Measurements from ENCODE around the gene DDB1.
A peak's percentile ranks its signal among the peaks of the same experiment; 100 is the strongest.

Gene DDB1

DNA sequence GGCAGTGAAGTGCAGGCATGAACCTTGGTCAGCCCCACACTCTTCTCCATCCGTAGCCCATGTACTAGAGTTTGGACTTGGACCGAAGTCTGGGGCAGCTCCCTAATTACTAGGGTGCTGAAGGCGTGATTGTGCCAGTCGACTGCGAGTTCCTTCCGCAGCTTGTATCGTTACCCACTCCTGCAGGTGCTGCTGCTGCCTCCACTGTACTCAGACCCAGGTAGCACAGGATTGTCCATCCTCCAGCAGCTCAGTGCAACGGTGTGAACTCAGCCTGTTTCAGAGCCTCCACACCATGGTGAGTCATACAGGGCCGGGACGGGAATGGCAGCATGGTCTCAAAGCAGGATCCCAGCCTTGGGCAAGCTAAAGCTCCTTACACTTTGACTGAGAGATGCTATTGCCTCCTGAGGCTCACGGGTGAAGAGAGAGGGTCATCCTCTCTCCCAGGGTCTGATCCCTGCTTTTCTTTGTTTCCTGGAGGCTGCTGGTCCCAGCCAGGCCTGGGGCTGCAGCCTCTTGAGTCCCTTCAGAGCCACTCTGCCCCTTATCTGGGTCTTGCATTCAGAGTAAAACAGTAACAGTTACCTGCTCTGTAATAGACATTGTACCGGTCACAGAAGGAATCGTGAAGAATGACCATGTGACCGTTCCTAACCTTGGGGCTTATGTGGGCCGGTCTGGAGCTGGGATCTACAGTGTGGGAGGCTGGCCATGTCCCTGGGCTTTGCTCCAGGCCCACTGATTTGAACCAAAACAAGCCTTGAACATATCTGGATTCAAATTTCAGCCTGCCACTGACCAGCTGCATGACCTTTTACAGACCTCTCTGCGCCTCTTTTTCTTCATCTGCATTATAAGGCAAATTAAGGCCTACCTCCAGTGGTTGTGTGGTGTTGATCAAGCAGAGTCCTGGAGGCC, 1.8 kb upstream of the DDB1 start:
- DNase-seq (ENCODE audit: low read depth), result no peak

DNA sequence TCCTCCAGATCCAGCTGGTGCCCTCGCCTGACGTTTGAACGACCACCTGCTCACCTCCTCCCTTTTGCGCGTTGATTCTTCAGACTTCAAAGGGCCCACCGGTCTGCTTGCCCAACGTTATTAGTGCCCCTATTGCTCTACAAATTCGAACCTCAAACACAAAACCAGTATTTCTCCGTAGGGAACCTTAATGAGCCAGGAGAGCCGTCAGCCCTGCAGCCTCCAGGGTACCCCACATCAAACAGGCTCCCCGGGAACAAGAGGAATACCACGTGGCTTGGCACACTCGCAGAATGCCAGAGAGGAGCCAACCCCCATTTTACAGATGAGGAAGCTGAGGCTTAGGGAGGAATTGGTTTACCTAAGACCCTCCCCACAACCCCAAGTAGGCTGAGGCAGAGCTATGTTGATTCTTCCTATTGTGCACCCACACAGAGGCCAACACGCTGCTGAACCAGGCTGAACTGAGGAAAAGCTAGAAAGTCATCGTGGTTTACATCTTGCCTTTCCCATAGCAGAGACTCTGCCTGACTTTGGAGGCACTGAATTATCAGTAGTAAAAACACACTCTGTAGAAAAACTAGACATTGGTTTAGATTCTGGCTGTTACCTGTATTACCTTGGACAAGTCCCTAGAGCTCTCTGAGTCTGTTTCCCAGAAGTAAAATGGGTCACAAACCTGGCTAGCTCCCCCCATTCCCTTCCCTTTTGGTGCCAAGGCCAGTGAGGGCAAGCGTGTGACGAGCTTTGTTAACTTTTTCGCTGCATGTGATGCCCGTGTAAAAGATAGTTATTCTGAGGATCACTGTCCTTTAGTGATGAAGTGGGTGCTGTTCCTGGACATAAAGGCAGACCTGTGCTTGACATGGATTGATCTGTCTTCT, 887 bp upstream of the DDB1 start:
- no peak for DNase-seq (ENCODE audit: low read depth)

DNA sequence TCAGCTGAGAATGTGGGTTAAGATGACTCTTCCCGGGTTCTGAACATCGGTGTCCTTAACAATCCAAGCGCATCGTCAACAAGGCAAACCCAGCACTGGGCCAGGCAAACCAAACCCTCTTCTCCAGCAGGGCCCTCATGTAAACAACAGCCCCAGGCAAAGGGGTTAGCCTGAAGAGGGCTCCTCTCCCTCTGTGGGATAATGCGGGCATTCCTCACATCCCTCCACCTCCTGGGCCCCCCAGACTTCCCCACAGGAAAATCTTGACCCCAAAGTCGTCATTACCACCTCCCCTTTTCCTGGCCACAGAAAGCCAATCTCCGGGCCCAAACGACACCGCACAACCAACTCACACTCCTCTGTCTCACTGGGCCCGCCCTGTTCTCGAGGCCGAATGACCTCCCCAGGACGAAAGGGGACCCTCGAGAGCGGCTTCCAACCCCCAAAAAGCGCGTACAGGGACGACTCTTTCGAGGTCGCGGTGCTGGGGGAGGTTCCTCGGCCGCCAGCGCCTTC, 566 bp downstream of the DDB1 start:
- no peak for DNase-seq (ENCODE audit: low read depth)

DNA sequence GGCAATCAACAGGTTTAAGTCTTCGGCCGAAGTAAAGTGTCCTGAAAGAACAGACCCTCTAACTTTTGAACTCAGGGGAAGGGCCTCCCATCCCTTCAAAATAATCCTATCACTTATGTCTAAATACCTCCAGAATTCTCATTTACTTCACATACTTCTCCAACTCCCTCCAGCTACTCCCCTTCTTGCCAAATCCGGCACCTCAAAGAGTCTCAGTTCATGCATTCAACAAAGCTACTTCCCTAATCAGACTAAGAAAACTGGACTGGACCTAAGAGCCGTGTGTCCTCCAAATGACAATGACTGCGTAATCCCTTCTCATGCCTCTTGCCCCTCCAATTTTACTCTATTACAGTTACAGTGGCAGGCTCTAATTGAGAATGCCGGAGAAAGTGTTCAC, 1.3 kb downstream of the DDB1 start:
- no peak for DNase-seq (ENCODE audit: low read depth)

DNA sequence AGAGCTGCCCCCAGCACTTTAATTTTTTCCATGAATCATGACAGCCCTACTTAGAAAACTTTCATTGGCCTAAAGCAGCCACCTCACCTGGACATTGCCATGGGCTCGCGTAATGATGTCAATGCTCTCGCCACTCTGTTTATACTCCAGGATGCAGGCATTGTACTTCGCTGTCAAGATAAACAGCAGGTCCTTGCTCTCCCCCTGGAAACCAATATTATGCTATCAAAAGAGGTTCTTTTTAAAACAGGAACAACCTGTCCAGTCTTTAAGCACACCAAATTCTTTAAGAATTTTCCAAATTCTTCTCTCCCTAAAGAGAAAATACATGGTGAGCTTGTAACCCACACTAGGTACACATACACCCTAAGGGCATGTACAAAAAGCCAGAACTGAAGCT, 3.0 kb downstream of the DDB1 start:
- no peak for DNase-seq (ENCODE audit: low read depth)

DNA sequence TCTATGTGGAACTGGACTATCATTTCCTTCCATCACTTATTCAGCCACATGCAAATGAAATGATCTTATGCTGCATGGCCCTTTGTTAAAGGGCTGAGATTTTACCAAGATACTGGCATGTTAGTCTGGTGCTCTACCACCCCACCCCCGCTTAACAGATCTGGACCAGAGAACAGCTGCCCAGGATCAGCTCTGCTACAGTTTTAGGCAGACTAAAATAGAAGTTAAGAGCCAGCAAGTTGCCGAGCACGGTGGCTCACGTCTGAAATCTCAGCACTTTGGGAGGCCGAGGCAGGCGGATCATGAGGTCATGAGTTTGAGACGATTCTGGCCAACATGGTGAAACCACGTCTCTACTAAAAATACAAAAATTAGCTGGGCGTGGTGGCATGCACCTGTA, 4.6 kb downstream of the DDB1 start:
- DNase-seq (ENCODE audit: low read depth), result no peak

DNA sequence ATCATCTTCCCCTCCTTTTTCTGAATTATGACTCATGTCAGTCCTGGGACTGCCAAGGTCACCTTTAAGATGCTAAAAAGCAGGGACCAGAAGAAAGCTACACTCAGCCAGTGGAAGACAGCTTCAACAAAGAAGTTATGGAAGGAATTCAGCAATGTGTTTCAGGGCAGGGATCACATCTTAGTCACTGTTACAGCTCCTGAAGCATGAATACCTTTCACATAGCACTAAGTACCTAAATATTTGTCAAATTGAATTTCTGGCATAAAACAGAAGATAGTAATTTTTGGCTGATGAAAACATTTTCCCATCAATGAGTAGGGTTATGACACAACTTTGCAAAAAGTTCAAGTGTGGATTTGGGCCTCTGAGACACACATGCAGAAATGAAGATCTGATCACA, 5.2 kb downstream of the DDB1 start:
- DNase-seq (ENCODE audit: low read depth), result no peak

DNA sequence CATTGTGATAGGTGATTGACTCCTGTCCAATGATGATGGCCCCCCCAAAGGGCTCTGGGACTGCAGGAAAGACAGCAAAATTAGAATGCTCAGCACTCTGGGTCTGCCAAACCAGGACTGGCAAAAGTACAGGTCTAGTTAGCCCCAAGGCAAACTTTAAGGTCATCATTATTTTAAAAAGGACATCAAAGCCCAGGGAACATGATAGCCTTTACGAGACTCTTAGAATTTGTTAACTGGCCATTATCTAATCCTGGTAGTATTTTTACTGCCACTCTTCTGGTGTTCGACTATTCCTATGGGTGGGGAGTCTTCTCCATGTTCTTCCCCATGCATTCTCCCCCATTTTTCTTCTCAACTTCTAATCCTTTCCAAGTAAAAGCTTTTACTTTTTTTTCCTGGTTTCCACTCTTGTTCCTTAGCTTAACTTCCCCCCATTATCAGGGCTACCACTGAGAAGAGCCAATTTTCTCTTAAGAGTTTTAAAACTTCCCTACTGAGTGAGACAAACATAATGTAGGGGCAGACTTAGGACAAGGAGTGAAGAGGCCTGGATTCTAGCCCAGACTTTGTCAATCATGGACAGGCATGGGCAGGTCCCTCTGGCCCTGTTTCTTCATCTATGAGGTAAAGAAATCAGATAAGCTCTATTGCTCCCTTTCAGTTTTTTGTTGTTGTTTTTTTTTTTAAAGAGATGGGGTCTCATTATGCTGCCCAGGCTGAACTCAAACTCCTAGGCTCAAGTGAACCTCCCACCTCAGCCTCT, 7.1 kb downstream of the DDB1 start:
- DNase-seq (ENCODE audit: low read depth), result no peak

DNA sequence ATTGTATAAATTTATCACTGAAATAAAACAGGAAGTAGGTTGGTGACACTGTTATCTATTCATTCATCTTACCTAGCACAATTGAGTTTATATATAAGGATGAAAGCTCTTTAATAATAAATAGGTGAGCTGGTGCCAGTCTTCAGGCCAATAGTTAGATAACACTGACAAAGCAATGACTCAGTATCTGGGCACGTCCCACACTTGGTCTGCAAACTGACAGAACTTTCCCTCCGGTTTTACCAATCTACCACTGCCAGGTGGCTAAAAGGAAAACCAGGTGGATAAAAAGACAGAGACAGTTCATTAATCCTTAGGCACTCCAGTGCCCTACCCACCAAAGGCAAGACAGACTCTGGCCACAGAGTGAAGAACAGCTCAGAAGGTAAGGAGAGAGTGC, 17.6 kb downstream of the DDB1 start:
- DNase-seq (ENCODE audit: low read depth), result no peak

DNA sequence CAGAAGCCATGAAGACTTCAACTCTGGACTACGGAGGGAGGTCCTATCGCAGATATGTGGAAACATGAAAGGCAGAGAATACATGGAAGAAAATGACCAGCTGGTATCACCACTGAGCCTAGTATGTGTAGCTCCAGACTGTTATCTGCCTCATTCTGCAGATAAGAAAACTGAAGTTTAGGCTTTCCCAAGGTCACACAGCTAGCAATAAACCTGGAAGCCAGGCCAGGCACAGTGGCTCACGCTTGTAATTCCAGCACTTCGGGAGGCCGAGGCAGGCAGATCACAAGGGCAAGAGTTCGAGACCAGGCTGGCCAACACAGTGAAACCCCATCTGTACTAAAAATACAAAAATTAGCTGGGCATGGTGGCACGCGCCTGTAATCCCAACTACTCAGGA, 22.2 kb downstream of the DDB1 start:
- no peak for DNase-seq (ENCODE audit: low read depth)

DNA sequence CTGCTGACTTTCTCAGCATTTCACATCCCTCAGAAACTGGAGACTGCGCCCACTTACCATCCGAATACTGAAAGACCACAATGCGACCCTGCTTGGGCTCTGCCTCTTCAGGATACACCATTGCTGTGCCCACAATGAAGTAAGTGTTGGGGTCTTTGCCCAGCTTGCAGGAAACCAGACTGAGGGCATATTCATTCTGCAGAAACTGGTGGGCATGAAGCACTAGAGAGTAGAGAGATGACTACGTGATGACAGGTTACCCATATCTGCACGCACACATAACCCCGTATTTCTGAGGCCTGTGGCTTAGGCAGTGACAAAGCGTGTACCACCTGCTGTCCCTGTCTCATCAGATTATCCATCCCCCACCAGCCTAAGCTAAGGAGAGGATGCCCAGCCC, 23.2 kb downstream of the DDB1 start:
- DNase-seq (ENCODE audit: low read depth), result no peak

DNA sequence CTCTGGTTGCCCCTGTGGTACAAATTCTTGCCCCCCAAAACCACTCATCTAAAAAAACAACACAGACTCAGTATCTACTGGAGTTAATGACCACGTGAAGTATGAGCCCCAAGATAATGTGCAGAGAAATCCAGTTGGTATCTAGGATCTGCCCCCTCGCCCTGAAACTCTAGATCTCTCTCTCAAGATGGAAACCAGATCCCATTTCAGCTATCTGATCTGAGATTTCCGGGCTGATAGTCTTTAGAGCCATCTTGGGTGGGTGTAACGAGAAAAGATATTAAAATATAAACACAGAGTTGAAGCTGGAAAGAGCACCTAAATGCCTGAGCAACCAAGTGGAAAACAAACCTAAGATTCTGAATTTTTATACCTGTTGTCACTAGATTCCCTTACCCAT, 23.8 kb downstream of the DDB1 start:
- no peak for DNase-seq (ENCODE audit: low read depth)

DNA sequence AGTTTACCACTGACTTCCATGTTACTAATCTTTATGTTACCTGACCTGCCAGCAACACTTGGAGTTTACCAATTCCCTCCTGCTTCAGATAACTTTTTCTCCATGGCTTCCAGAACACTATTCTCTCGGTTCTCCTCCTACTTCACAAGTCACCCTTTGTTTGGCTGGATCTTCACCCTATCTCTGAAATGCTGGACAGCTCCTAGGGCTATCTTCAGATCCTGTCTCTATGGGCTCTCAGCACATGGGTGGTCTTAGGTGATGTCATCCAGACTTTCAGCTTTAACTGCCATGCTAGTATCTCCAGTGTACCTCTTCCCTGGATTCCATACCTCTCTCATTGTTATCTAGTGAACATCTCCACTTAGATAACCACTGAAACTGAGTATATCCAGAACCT, 25.6 kb downstream of the DDB1 start:
- DNase-seq (ENCODE audit: low read depth), result no peak

DNA sequence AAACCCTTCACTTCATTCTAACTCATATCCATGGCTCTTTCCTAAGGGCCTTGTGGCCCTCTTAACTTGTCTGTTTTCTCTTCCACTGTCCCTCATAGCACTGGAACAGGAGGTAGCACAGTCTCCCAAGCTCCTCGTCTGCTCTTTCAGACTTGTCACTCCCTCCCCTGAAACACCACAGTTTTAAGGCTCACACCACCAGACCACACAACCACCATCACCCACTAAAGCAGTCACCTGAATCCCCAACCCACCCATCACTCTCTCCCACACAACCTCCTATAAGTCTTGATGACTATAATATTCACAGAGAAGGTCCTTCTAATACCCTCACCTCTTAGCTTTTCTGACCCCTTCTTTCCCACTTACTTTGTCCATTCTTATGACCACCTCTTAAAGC, 26.7 kb downstream of the DDB1 start:
- DNase-seq (ENCODE audit: low read depth), result no peak

DNA sequence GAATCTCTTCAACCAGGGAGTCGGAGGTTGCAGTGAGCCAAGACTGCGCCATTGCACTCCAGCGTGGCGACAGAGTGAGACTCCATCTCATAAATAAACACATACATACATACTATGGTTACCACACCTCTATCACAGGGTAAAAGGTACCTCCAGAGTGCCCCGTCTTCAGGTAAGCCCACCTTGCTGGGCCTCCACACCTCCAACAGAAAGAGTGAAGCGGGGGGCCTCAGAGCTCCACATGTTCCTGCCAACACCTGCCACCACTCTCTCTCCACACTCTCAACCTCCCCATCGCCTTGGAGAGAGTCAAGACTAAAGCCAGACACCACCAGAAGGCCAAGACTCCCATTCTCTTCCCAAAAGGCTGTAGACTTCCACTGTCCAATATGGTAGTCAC, 27.5 kb downstream of the DDB1 start:
- no peak for DNase-seq (ENCODE audit: low read depth)

DNA sequence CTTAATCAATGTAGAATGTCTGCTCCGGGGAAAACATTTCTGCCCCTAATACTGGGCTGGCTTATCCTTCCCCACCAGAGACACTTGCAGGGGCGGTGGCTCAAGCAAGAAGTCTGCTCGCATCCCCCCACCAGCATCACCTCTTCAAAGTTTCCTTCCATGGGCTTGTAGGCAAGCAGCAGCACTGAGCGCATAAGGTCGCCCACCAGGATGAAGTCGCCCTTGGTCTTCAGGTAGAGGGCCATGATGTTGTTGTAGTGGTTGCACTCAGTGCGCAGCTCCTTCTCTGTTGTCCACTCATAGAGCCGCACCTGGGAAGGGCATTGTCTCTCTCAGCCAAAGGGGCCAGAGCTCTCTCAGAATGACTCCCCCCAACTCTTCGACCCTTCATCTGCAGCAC, 29.2 kb downstream of the DDB1 start:
- DNase-seq (ENCODE audit: low read depth), result no peak

DNA sequence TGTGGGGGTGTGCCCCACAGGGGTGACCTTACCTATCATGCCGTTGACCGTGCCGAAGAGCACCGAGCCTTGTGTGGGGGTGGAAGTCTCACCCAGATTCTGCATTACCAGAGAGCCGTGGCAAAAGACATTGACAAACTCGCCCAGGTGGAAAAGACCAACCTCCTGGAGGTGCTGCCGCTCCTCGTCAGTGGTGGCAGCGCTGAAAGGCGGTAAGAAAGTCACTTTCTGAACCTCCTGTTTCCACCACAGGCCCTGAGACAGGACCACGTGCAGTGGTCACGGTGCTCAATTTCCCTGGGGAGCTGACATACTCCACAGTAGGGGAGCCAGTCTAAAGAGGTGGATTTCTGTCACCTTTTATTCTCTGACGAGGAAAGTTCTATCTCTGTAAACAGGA, 30.4 kb downstream of the DDB1 start:
- DNase-seq (ENCODE audit: low read depth), result no peak

DNA sequence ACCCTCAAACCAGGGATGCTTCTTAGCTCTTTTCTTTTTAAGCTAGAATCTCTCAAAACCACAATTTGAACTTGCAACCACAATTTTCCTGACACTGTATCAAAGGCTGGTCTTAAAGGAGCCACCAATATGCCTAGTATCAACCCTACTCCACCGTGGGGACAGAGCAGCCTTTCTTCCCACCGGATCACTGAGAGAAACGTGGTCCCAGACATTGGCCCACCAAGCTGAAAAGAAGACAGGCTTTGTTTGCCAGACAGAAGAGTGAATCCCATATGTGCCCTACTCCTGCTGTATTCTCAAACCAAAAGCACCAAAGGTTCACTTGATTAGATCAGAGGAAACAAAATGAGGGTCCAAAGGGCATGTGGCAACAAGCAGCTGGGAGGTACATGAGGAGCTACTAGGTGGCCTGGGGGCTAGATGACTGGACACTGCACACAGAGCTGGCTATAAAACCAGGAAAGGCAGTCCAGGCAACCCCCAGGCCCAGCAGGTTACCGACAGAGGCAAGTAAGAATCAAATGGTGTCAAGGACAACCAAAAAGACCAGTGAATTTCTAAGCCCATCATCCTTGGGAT, 34.2 kb downstream of the DDB1 start:
- no peak for DNase-seq (ENCODE audit: low read depth)

DNA sequence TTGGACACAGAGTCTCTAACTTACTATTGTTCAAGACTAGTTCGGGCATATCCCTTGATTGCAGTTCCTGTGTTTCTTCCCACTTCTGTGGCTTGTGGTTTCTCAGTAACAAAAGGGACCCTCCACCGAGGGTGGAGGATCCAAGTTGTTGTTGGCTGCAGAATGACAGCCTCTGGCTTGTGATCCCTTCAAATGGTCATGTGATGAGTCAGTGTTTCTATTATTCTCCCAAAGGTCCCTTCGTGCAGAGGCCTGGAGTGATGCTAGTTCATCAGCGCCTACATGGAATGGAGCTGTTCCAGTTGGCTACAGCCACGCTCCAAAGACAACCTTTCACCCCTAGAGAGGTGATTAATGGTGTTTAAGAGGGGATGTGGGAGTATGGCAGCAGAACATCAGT, 35.2 kb downstream of the DDB1 start:
- peak; percentile 79 for DNase-seq (ENCODE audit: low read depth)

DNA sequence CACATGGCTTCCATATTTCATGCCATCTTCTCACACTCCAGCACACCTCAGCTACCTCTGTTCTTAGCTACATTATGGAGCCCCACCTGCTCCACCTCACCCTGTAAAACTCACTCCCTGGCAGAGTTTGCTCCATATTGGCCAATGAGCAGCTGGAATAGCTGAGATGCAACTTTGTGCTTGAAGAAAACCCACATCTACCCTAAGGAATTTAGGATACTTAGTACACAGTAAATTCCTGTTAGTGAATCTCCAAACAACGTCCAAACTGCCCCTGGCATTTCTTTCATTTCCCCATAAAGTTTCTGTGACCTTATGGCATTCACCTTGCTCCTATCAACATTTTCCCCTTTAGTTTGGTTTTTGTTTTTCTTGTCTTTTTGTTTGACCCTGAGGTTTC, 35.6 kb downstream of the DDB1 start:
- DNase-seq (ENCODE audit: low read depth), result no peak

DNA sequence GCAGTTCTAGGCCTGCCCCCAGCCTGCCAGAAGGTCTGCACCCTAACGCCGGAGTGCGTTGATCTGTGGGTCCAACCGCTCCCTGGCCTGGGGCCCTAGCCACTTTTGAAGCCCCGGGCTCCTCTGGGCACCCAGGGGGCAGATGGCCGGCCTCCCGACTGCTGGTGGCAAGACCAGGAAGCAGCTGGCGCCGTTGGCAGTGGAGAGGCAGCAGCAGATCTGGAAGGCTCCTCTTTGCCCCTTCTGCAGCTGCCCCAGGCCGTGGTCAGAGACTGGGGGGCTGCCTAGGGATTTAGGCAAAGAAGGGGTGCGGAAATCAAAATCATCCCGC, 37.3 kb downstream of the DDB1 start:
- no peak for DNase-seq (ENCODE audit: low read depth)

All from fibroblast of the conjunctiva (primary cell).